ENCODE measurements around the gene DISP3. TPM values are rescaled to one million over a fixed set of nuclear protein-coding genes. Genes with fewer than 3 reads are reported as not detected.

Gene DISP3
- polyA plus RNA-seq, 1 of the 3 experiments (the other 2 are of a cell fraction): 0.08 TPM

- ChIA-PET CTCF (interaction anchor here (1.2 to 2.3 kb wide), 3 partner anchors 75 to 87 kb away, joined by 3 to 7 read pairs (median 7); partner anchors contain the start of gene DISP3), POLR2A (no interaction called here)
- no peak overlapping the region for H2AFZ ChIP-seq (ENCODE audit: low read depth)
- H3F3A ChIP-seq (replicated peaks; ENCODE audit: insufficient read depth): no peaks in the 10 kb centered on the region
- TF ChIP-seq USF2 (IDR thresholded peaks at IDR 0.05; ENCODE audit: borderline replicate concordance, low read depth, low read length) (no peak), FOSL2 (IDR thresholded peaks at IDR 0.05; ENCODE audit: borderline replicate concordance, low read depth) (no peak), EP300 (IDR thresholded peaks at IDR 0.05; ENCODE audit: borderline replicate concordance in 1 of 2, low read depth in 1 of 2, low read length in 1 of 2) (no peak), NRF1 (IDR thresholded peaks at IDR 0.05; ENCODE audit: low read depth, low read length) (no peak), RCOR1 (IDR thresholded peaks at IDR 0.05; ENCODE audit: low read length) (no peak), USF1 (IDR thresholded peaks at IDR 0.05; ENCODE audit: borderline replicate concordance, low read depth) (no peak), NFIC (IDR thresholded peaks at IDR 0.05; ENCODE audit: borderline replicate concordance) (no peak), CTCF (IDR thresholded peaks at IDR 0.05) (no peak), ZBTB33 (IDR thresholded peaks at IDR 0.05; ENCODE audit: borderline replicate concordance, low read depth) (no peak), GATA2 (CRISPR knock-in tag; IDR thresholded peaks at IDR 0.05) (no peak), SMC3 (IDR thresholded peaks at IDR 0.05; ENCODE audit: low read depth, low read length) (no peak), RFX5 (IDR thresholded peaks at IDR 0.05; ENCODE audit: low read length) (no peak)
- H3K79me2 ChIP-seq (ENCODE audit: insufficient read depth): no peaks in the 10 kb centered on the region
- H3K4me3 ChIP-seq (ENCODE audit: low read depth in 2 of 2, low read length in 1 of 2): no peak overlapping the region
- no peaks in the 10 kb centered on the region for H3K36me3 ChIP-seq (replicated peaks in 1 of 2; ENCODE audit: control insufficient read depth in 1 of 2, insufficient read depth in 2 of 2, low read length in 1 of 2)
- peaks cover 0 to 36% of the 10 kb centered on the region in 2 experiments; a peak in 2 of 4 replicates for H3K4me1 ChIP-seq (ENCODE audit: control insufficient read depth in 1 of 2, insufficient read depth in 2 of 2, low read depth in 1 of 2, low read length in 1 of 2)
- no peak for DNase-seq
- no peaks in the 10 kb centered on the region for H3K9me2 ChIP-seq
- no peak overlapping the region for H3K9ac ChIP-seq
- H4K20me1 ChIP-seq (ENCODE audit: insufficient read depth): no peaks in the 10 kb centered on the region
- no peaks in the 10 kb centered on the region for H3K27me3 ChIP-seq (ENCODE audit: insufficient read depth)
- H3K27ac ChIP-seq (ENCODE audit: low read depth in 2 of 2, low read length in 1 of 2): no peak overlapping the region
- no peaks in the 10 kb centered on the region for H3K9me3 ChIP-seq
- no peak overlapping the region for H3K4me2 ChIP-seq
- WGBS (ENCODE audit: low lambda C conversion rate): 51% methylated on average over 16 of the region's 16 CpGs
Observed at GRCh38 chr1:11566042-11566850, 87.3 kb downstream of the DISP3 start.
